Hindlimb muscle (tissue), 1 donor: ENCODE data around the gene FAM193A. TPM values are rescaled to one million over a fixed set of nuclear protein-coding genes. Genes with fewer than 3 reads are reported as not detected.
"Not testable (repeated sequence)": the region's sequence is repeated elsewhere in the genome, so short reads cannot be mapped to it uniquely, and the experiment has no call there.

ENCODE experiments used
- DNase-seq: peaks from one replicate; pipeline ENCODE4 v3.0.0-alpha.2; 2013
- polyA plus RNA-seq: library from polyadenylated mRNA; unstranded; fragments of 120-200 nt; gene quantifications from one replicate; pipeline ENCODE4 v1.2.1, GENCODE V29; 2013; ENCODE audit not compliant: insufficient read length

FAM193A gene
- polyA plus RNA-seq, 1 donor = 23.6 TPM

- DNase-seq = peak; percentile 73
Observed at GRCh38 chr4:2755821-2756690, 219.6 kb downstream of the FAM193A start, which contains the start of gene TNIP2. Gene TNIP2, minus strand, starts transcription at chr4:2756336. Its CDS starts 47 bp downstream, at chr4:2756289.

- no peak for DNase-seq
Observed at GRCh38 chr4:2756691-2757350, 220.4 kb downstream of the FAM193A start.

- no peak for DNase-seq
Observed at GRCh38 chr4:2757426-2757825, 221.0 kb downstream of the FAM193A start.

GRCh38 chr4:2761035-2761923 lies 224.8 kb downstream of the FAM193A start:
- DNase-seq = no peak

- no peak for DNase-seq
Observed at GRCh38 chr4:2762048-2762447, 225.6 kb downstream of the FAM193A start.

GRCh38 chr4:2762486-2763370 lies 226.3 kb downstream of the FAM193A start:
- DNase-seq = not testable (repeated sequence)

GRCh38 chr4:2763511-2763967 lies 227.1 kb downstream of the FAM193A start:
- DNase-seq = no peak

- DNase-seq = no peak
Observed at GRCh38 chr4:2765832-2766526, 229.5 kb downstream of the FAM193A start.

- no peak for DNase-seq
Observed at GRCh38 chr4:2767046-2767704, 230.7 kb downstream of the FAM193A start.

GRCh38 chr4:2767705-2768074 lies 231.2 kb downstream of the FAM193A start:
- DNase-seq = no peak

GRCh38 chr4:2768124-2768523 lies 231.7 kb downstream of the FAM193A start:
- DNase-seq = no peak

- DNase-seq = no peak
Observed at GRCh38 chr4:2768921-2769336, 232.5 kb downstream of the FAM193A start.

- no peak for DNase-seq
Observed at GRCh38 chr4:2771264-2771663, 234.8 kb downstream of the FAM193A start.

GRCh38 chr4:2780643-2781042 lies 244.2 kb downstream of the FAM193A start:
- DNase-seq = not testable (repeated sequence)

GRCh38 chr4:2781911-2782310 lies 245.5 kb downstream of the FAM193A start:
- no peak for DNase-seq

Other genes starting within 250 kb of the FAM193A start
- 2.5 TPM for gene ZFYVE28, start 118.0 kb upstream of the FAM193A start, polyA plus RNA-seq
- not detected for gene CFAP99, start 117.7 kb upstream of the FAM193A start, polyA plus RNA-seq
- gene RNF4, start 67.5 kb upstream of the FAM193A start, polyA plus RNA-seq = 39.6 TPM
- 19.0 TPM for gene TNIP2, start 219.7 kb downstream of the FAM193A start, polyA plus RNA-seq